HepG2 (cell line): ENCODE measurements around the gene GLT1D1. TPM values are rescaled to one million over a fixed set of nuclear protein-coding genes. Genes with fewer than 3 reads are reported as not detected.

Source experiments
- ATAC-seq: fragments of 200-7000 bp; cut with Tn5 transposase; 3 replicates; pipeline ENCODE4 v1.9.1; 2020; ENCODE audit warnings: mild to moderate bottlenecking, moderate library complexity
- BruUV-seq: library from RNA; stranded (reverse); fragments of 400-500 nt; replicated peaks from 2 replicates; lab custom pipeline; 2021; lab: Mats Ljungman, UMichigan
- CTCF ChIA-PET: fragments of 300-600 bp; formaldehyde crosslinking; extraction: SDS; loops from one replicate; lab custom pipeline; 2021; ENCODE audit warnings: low total read pairs, inconsistent platforms, low intra/inter-chr PET ratio; lab: Yijun Ruan, JAX
- POLR2A ChIA-PET: fragments of 350-600 bp; sonication (Branson Sonifier 250); formaldehyde crosslinking; loops from one replicate; lab custom pipeline; 2020; ENCODE audit warnings: antibody characterized with exemption, inconsistent platforms; lab: Yijun Ruan, JAX
- DNase-seq: peaks from one replicate; pipeline ENCODE4 v3.0.0-alpha.2; 2015; ENCODE audit warnings: low spot score
- FAIRE-seq: peaks from 3 replicates; lab custom pipeline; 2011; peaks lifted over from hg19 to GRCh38; lab: Jason Lieb, UNC
- H2AFZ ChIP-seq: one replicate; pipeline ENCODE4 v1.6.1; 2011; ENCODE audit warnings: low read length, inconsistent platforms
- H3K27ac ChIP-seq: fragments of 300-600 bp; 3 replicates; pipeline ENCODE4 v1.8.0; 2011; ENCODE audit warnings: mixed run types, mild to moderate bottlenecking, mixed read lengths, low read length, inconsistent platforms; ENCODE audit not compliant: insufficient read depth; ENCODE audit errors: extremely low read length
- H3K27me3 ChIP-seq, 2 experiments: fragments of 200-600 bp in 1 of 2; 2 replicates in 1 of 2; 3 replicates in 1 of 2; pipeline versions ENCODE4 v1.6.0 to v1.8.0; 2011; ENCODE audit warnings: low read length in 2 of 2, mild to moderate bottlenecking in 2 of 2, moderate library complexity in 2 of 2, inconsistent platforms in 1 of 2; ENCODE audit not compliant: insufficient read depth in 2 of 2, control insufficient read depth in 1 of 2
- H3K36me3 ChIP-seq, 2 experiments: fragments of 200-600 bp in 1 of 2; replicated peaks in 1 of 2; 2 replicates in 1 of 2; 3 replicates in 1 of 2; pipeline versions ENCODE4 v1.5.1 to v1.8.0; 2011; ENCODE audit warnings: low read length in 2 of 2, inconsistent platforms in 1 of 2; ENCODE audit not compliant: insufficient read depth in 2 of 2, control insufficient read depth in 1 of 2
- H3K4me1 ChIP-seq: 2 replicates; pipeline ENCODE4 v1.5.1; 2012; ENCODE audit warnings: low read length, inconsistent platforms; ENCODE audit not compliant: insufficient read depth
- H3K4me2 ChIP-seq: 2 replicates; pipeline ENCODE4 v1.6.0; 2011; ENCODE audit warnings: low read depth, low read length, inconsistent platforms
- H3K4me3 ChIP-seq, 3 experiments: fragments of 200-600 bp in 1 of 3; sonication (generic), shearing (Covaris generic) in 1 of 3; replicated peaks in 1 of 3; 2 replicates each; pipeline ENCODE4 v1.5.1; 2011 to 2016; ENCODE audit warnings: low read length in 3 of 3, inconsistent platforms in 2 of 3, low read depth in 2 of 3, mild to moderate bottlenecking in 2 of 3, control low read depth in 1 of 3, mixed read lengths in 1 of 3; ENCODE audit not compliant: insufficient read depth in 1 of 3
- H3K79me2 ChIP-seq: one replicate; pipeline ENCODE4 v1.6.1; 2011; ENCODE audit warnings: low read length, inconsistent platforms; ENCODE audit not compliant: insufficient read depth
- H3K9ac ChIP-seq: 2 replicates; pipeline ENCODE4 v1.6.0; 2011; ENCODE audit warnings: mild to moderate bottlenecking, low read depth, low read length, inconsistent platforms; ENCODE audit not compliant: insufficient read depth
- H3K9me3 ChIP-seq: 2 replicates; pipeline ENCODE4 v1.5.1; 2012; ENCODE audit warnings: mild to moderate bottlenecking, low read length
- H4K20me1 ChIP-seq: 2 replicates; pipeline ENCODE4 v1.6.0; 2011; ENCODE audit warnings: inconsistent platforms, mild to moderate bottlenecking, low read length, moderate library complexity; ENCODE audit not compliant: insufficient read depth
- CBFB ChIP-seq: sonication (generic); formaldehyde crosslinking; IDR thresholded peaks from 2 replicates; pipeline ENCODE4 v1.4.0; 2020; ENCODE audit warnings: missing genetic modification reagents
- EED ChIP-seq: sonication (generic); formaldehyde crosslinking; IDR thresholded peaks from 2 replicates; pipeline ENCODE4 v1.5.0; 2020; ENCODE audit warnings: mild to moderate bottlenecking, missing genetic modification reagents
- JUN ChIP-seq: sonication (generic); formaldehyde crosslinking; IDR thresholded peaks from 2 replicates; pipeline ENCODE4 v1.4.0; 2020; ENCODE audit warnings: mild to moderate bottlenecking, missing genetic modification reagents
- MXD3 ChIP-seq: IDR thresholded peaks from 2 replicates; pipeline ENCODE4 v1.6.1; 2016; ENCODE audit warnings: mild to moderate bottlenecking, missing biosample characterization, missing genetic modification reagents
- PHF20 ChIP-seq: sonication (generic); formaldehyde crosslinking; IDR thresholded peaks from 2 replicates; pipeline ENCODE4 v1.5.0; 2020; ENCODE audit warnings: mild to moderate bottlenecking, missing genetic modification reagents
- ZBTB21 ChIP-seq: sonication (generic); formaldehyde crosslinking; IDR thresholded peaks from 2 replicates; pipeline ENCODE4 v1.4.0; 2020; ENCODE audit warnings: missing genetic modification reagents
- ZFP37 ChIP-seq: sonication (generic); formaldehyde crosslinking; IDR thresholded peaks from 2 replicates; pipeline ENCODE4 v1.4.0; 2020; ENCODE audit warnings: missing genetic modification reagents, borderline replicate concordance
- ZNF142 ChIP-seq: sonication (generic); formaldehyde crosslinking; IDR thresholded peaks from 2 replicates; pipeline ENCODE4 v1.4.0; 2020; ENCODE audit warnings: missing genetic modification reagents
- ZSCAN21 ChIP-seq: sonication (generic); formaldehyde crosslinking; IDR thresholded peaks from 2 replicates; pipeline ENCODE4 v1.8.0; 2022; ENCODE audit warnings: mild to moderate bottlenecking, missing genetic modification reagents, moderate library complexity, borderline replicate concordance
- WGBS: methylation state at CpG from one replicate; pipeline ENCODE4 v1.1.6; 2017; ENCODE audit warnings: low lambda C conversion rate; 5-methylcytosine and 5-hydroxymethylcytosine counted together
- in situ Hi-C: cut with HindIII; loops from 2 replicates; pipeline ENCODE4 v1.10.0; 2017; ENCODE audit warnings: low pct_unique_long_range_greater_than_20kb; ENCODE audit not compliant: extremely low pct_ligation_motif_present
- intact Hi-C: fragments of 100-400 bp; cut with micrococcal nuclease; formaldehyde crosslinking; loops from one replicate; pipeline ENCODE4 v1.10.0; 2022; ENCODE audit not compliant: unreplicated experiment
- polyA plus RNA-seq, 8 experiments: library from polyadenylated mRNA; depleted of rRNA in 3 of 8; stranded (reverse) in 7 of 8; unstranded in 1 of 8; fragments of >200 nt; fragmentation: Illumina TruSeq in 4 of 8; extraction: Trizol in 4 of 8; gene quantifications; 2 replicates each; pipeline versions ENCODE4 v1.2.1 to v1.2.3, GENCODE V29; 2011 to 2016; ENCODE audit warnings: low read depth in 4 of 8, missing spikeins in 1 of 8, mixed read lengths in 1 of 8; ENCODE audit not compliant: insufficient read depth in 1 of 8
- total RNA-seq, 5 experiments: library from RNA; depleted of rRNA; stranded (reverse); fragments of >200 nt; fragmentation: Illumina TruSeq; extraction: Trizol; gene quantifications; 2 replicates each; pipeline ENCODE4 v1.2.3, GENCODE V29; 2016; ENCODE audit warnings: low read depth in 1 of 5
- TF ChIP-seq, protein P1 (sequence below), 2 experiments: sonication (generic) in 1 of 2; formaldehyde crosslinking in 1 of 2; IDR thresholded peaks; 2 replicates each; pipeline versions ENCODE4 v1.6.1 to v1.9.0; 2014 to 2022; ENCODE audit warnings: antibody characterized with exemption in 1 of 2, borderline replicate concordance in 1 of 2, inconsistent platforms in 1 of 2, low read depth in 1 of 2, missing genetic modification reagents in 1 of 2

The GLT1D1 gene
- total and polyA plus RNA-seq, 2 of the 13 experiments (the other 11 are each of a cell fraction or from before 2014, with no cell fraction given): 0.09 to 0.17 TPM

GRCh38 chr12:128966203-128966810 lies 113.0 kb downstream of the GLT1D1 start (continued):
- TF ChIP-seq ZNF142 (CRISPR knock-in tag): no peak

GRCh38 chr12:128968668-128969067 lies 115.4 kb downstream of the GLT1D1 start:
- Histone ChIP-seq H3K4me2 (no peak overlapping the region), H3K9ac (no peak overlapping the region), H3K9me3 (0 out of 2 replicates have a peak, but pooled peaks cover 8% of the 10 kb centered on the region), H3K27me3 (peaks cover 0 to 2% of the 10 kb centered on the region in 2 experiments; a peak in 1 of 5 replicates), H2AFZ (no peak overlapping the region), H4K20me1 (no peaks in the 10 kb centered on the region), H3K36me3 (no peaks in the 10 kb centered on the region), H3K79me2 (no peaks in the 10 kb centered on the region), H3K27ac (no peak overlapping the region), H3K4me3 (no peak overlapping the region), H3K4me1 (no peaks in the 10 kb centered on the region)
- no TSS peak for BruUV-seq
- DNase-seq: no peak
- in situ Hi-C loops (no loop called here), intact Hi-C loops (loop anchor here (5.0 kb wide), 1 partner anchor 944 kb away; no protein-coding TSS in a partner anchor)
- POLR2A ChIA-PET: no interaction called here
- ATAC-seq: no peak
- CTCF ChIA-PET: interaction anchor here (2.0 kb wide), 1 partner anchor 943 kb away, joined by 6 read pairs; no protein-coding TSS in a partner anchor
- 5% methylated on average over 7 of the region's 8 CpGs for WGBS
- no peak for FAIRE-seq
- no peak for TF ChIP-seq MXD3 (CRISPR knock-in tag)
- no peak for TF ChIP-seq PHF20 (CRISPR knock-in tag)
- TF ChIP-seq, protein P1, sequence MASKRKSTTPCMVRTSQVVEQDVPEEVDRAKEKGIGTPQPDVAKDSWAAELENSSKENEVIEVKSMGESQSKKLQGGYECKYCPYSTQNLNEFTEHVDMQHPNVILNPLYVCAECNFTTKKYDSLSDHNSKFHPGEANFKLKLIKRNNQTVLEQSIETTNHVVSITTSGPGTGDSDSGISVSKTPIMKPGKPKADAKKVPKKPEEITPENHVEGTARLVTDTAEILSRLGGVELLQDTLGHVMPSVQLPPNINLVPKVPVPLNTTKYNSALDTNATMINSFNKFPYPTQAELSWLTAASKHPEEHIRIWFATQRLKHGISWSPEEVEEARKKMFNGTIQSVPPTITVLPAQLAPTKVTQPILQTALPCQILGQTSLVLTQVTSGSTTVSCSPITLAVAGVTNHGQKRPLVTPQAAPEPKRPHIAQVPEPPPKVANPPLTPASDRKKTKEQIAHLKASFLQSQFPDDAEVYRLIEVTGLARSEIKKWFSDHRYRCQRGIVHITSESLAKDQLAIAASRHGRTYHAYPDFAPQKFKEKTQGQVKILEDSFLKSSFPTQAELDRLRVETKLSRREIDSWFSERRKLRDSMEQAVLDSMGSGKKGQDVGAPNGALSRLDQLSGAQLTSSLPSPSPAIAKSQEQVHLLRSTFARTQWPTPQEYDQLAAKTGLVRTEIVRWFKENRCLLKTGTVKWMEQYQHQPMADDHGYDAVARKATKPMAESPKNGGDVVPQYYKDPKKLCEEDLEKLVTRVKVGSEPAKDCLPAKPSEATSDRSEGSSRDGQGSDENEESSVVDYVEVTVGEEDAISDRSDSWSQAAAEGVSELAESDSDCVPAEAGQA (IDR thresholded peaks at IDR 0.05; ENCODE audit: low read depth): no peak
- TF ChIP-seq, protein P1 (CRISPR knock-in tag; IDR thresholded peaks at IDR 0.05; ENCODE audit: borderline replicate concordance): no peak
- TF ChIP-seq EED: no peak
- TF ChIP-seq JUN (CRISPR knock-in tag): no peak
- TF ChIP-seq ZSCAN21 (CRISPR knock-in tag): no peak
- TF ChIP-seq CBFB: no peak
- TF ChIP-seq ZFP37 (CRISPR knock-in tag): no peak
- TF ChIP-seq ZBTB21 (CRISPR knock-in tag): no peak
